Brain pericyte (primary cell): ENCODE measurements around the gene LEO1.

Experiments used
- DNase-seq: peaks from one replicate; pipeline ENCODE4 v3.0.0-alpha.2; 2012; ENCODE audit warnings: low read depth, low spot score

LEO1 gene

GRCh38 chr15:51931638-51932037, 39.9 kb downstream of the LEO1 start:
- DNase-seq = no peak

- no peak for DNase-seq
These were observed 40.6 kb downstream of the LEO1 start for GRCh38 chr15:51931016-51931415.

GRCh38 chr15:51926809-51927208, 44.8 kb downstream of the LEO1 start:
- DNase-seq = no peak

- no peak for DNase-seq
These were observed 47.2 kb downstream of the LEO1 start for GRCh38 chr15:51924156-51925068.

- DNase-seq = no peak
These were observed 54.1 kb downstream of the LEO1 start for GRCh38 chr15:51917493-51917892.

- DNase-seq = no peak
These were observed 59.0 kb downstream of the LEO1 start for GRCh38 chr15:51912528-51912927.

- no peak for DNase-seq
These were observed 62.0 kb downstream of the LEO1 start for GRCh38 chr15:51909584-51909983.

GRCh38 chr15:51908316-51908715, 63.3 kb downstream of the LEO1 start:
- DNase-seq = no peak

GRCh38 chr15:51907136-51907862, 64.3 kb downstream of the LEO1 start:
- DNase-seq = no peak

GRCh38 chr15:51904931-51905330, 66.6 kb downstream of the LEO1 start:
- DNase-seq = no peak

- no peak for DNase-seq
These were observed 67.2 kb downstream of the LEO1 start for GRCh38 chr15:51904421-51904820.

GRCh38 chr15:51889486-51889885, 82.1 kb downstream of the LEO1 start:
- no peak for DNase-seq

- no peak for DNase-seq
These were observed 82.9 kb downstream of the LEO1 start for GRCh38 chr15:51888593-51889195.
